Measurements from ENCODE around the gene STK10. TPM values are rescaled to one million over a fixed set of nuclear protein-coding genes. Genes with fewer than 3 reads are reported as not detected.
A peak's percentile ranks its signal among the peaks of the same experiment; 100 is the strongest.

STK10 gene
- total RNA-seq, 1 donor from 2014 or later, result 60.2 TPM

GRCh38 chr5:172059661-172060100 is 128.3 kb downstream of the STK10 start:
- no peak for FAIRE-seq
- peaks cover 43% of the 10 kb centered on the region for H3K36me3 Mint-ChIP-seq (ENCODE audit: low read depth, unreplicated experiment)
- no peak for DNase-seq (ENCODE audit: low read depth)
- no peak overlapping the region for H3K27ac Mint-ChIP-seq (ENCODE audit: unreplicated experiment)
- Histone ChIP-seq H3K4me3 (ENCODE audit: insufficient read depth, low read depth, low read length) (no peak overlapping the region), H3K36me3 (ENCODE audit: insufficient read depth, low read length) (peaks cover 19% of the 10 kb centered on the region), H2AFZ (ENCODE audit: low read depth, low read length) (no peak overlapping the region), H3K4me1 (ENCODE audit: insufficient read depth, low read length) (no peaks in the 10 kb centered on the region), H3K27me3 (ENCODE audit: insufficient read depth, low read length) (no peaks in the 10 kb centered on the region), H3K27ac (ENCODE audit: low read depth, low read length) (no peak overlapping the region), H4K20me1 (ENCODE audit: insufficient read depth, low read length) (peaks cover 3% of the 10 kb centered on the region), H3K4me2 (ENCODE audit: low read length) (no peak overlapping the region), H3K9me3 (ENCODE audit: insufficient read depth, low read depth, low read length) (no peaks in the 10 kb centered on the region), H3K9ac (ENCODE audit: low read length) (no peak overlapping the region), H3K79me2 (ENCODE audit: insufficient read depth, low read length) (no peaks in the 10 kb centered on the region)
- no peaks in the 10 kb centered on the region for H3K27me3 Mint-ChIP-seq (ENCODE audit: low read depth, unreplicated experiment)
- H3K4me3 Mint-ChIP-seq (ENCODE audit: unreplicated experiment), result no peak overlapping the region
- peak; percentile 52 for TF ChIP-seq CTCF (IDR thresholded peaks at IDR 0.05; ENCODE audit: insufficient read depth, low read depth, low read length)
- no peak for TF ChIP-seq EZH2 (IDR thresholded peaks at IDR 0.05; ENCODE audit: insufficient read depth, low read length)
- H3K4me1 Mint-ChIP-seq (ENCODE audit: low read depth, unreplicated experiment), result no peaks in the 10 kb centered on the region
- H3K9me3 Mint-ChIP-seq (ENCODE audit: unreplicated experiment), result no peaks in the 10 kb centered on the region

GRCh38 chr5:172058088-172058487 is 129.9 kb downstream of the STK10 start:
- FAIRE-seq (no peak), DNase-seq (ENCODE audit: low read depth) (no peak)
- Mint-ChIP-seq H3K27ac (ENCODE audit: unreplicated experiment) (no peak overlapping the region), H3K27me3 (ENCODE audit: low read depth, unreplicated experiment) (no peaks in the 10 kb centered on the region), H3K36me3 (ENCODE audit: low read depth, unreplicated experiment) (peaks cover 41% of the 10 kb centered on the region), H3K4me1 (ENCODE audit: low read depth, unreplicated experiment) (no peaks in the 10 kb centered on the region), H3K9me3 (ENCODE audit: unreplicated experiment) (no peaks in the 10 kb centered on the region), H3K4me3 (ENCODE audit: unreplicated experiment) (no peak overlapping the region)
- no peak overlapping the region for H3K4me3 ChIP-seq (ENCODE audit: insufficient read depth, low read depth, low read length)
- no peaks in the 10 kb centered on the region for H3K79me2 ChIP-seq (ENCODE audit: insufficient read depth, low read length)
- H3K4me2 ChIP-seq (ENCODE audit: low read length), result no peak overlapping the region
- no peak overlapping the region for H3K9ac ChIP-seq (ENCODE audit: low read length)
- peaks cover 3% of the 10 kb centered on the region for H4K20me1 ChIP-seq (ENCODE audit: insufficient read depth, low read length)
- no peak overlapping the region for H2AFZ ChIP-seq (ENCODE audit: low read depth, low read length)
- H3K27me3 ChIP-seq (ENCODE audit: insufficient read depth, low read length), result no peaks in the 10 kb centered on the region
- TF ChIP-seq EZH2 (IDR thresholded peaks at IDR 0.05; ENCODE audit: insufficient read depth, low read length) (no peak), CTCF (IDR thresholded peaks at IDR 0.05; ENCODE audit: insufficient read depth, low read depth, low read length) (no peak)
- H3K36me3 ChIP-seq (ENCODE audit: insufficient read depth, low read length), result peaks cover 13% of the 10 kb centered on the region
- H3K27ac ChIP-seq (ENCODE audit: low read depth, low read length), result no peak overlapping the region
- H3K9me3 ChIP-seq (ENCODE audit: insufficient read depth, low read depth, low read length), result no peaks in the 10 kb centered on the region
- no peaks in the 10 kb centered on the region for H3K4me1 ChIP-seq (ENCODE audit: insufficient read depth, low read length)

GRCh38 chr5:172055996-172056395 is 132.0 kb downstream of the STK10 start:
- Histone ChIP-seq H3K9me3 (ENCODE audit: insufficient read depth, low read depth, low read length) (no peaks in the 10 kb centered on the region), H3K27me3 (ENCODE audit: insufficient read depth, low read length) (no peaks in the 10 kb centered on the region), H4K20me1 (ENCODE audit: insufficient read depth, low read length) (peaks cover 11% of the 10 kb centered on the region), H3K4me3 (ENCODE audit: insufficient read depth, low read depth, low read length) (no peak overlapping the region), H3K4me2 (ENCODE audit: low read length) (no peak overlapping the region), H3K79me2 (ENCODE audit: insufficient read depth, low read length) (no peaks in the 10 kb centered on the region), H3K9ac (ENCODE audit: low read length) (no peak overlapping the region), H3K36me3 (ENCODE audit: insufficient read depth, low read length) (peaks cover 13% of the 10 kb centered on the region), H3K4me1 (ENCODE audit: insufficient read depth, low read length) (peaks cover 11% of the 10 kb centered on the region), H2AFZ (ENCODE audit: low read depth, low read length) (no peak overlapping the region), H3K27ac (ENCODE audit: low read depth, low read length) (no peak overlapping the region)
- no peak for FAIRE-seq
- Mint-ChIP-seq H3K4me1 (ENCODE audit: low read depth, unreplicated experiment) (peaks cover 7% of the 10 kb centered on the region), H3K36me3 (ENCODE audit: low read depth, unreplicated experiment) (peaks cover 41% of the 10 kb centered on the region), H3K9me3 (ENCODE audit: unreplicated experiment) (no peaks in the 10 kb centered on the region), H3K27ac (ENCODE audit: unreplicated experiment) (no peak overlapping the region), H3K4me3 (ENCODE audit: unreplicated experiment) (no peak overlapping the region), H3K27me3 (ENCODE audit: low read depth, unreplicated experiment) (no peaks in the 10 kb centered on the region)
- TF ChIP-seq EZH2 (IDR thresholded peaks at IDR 0.05; ENCODE audit: insufficient read depth, low read length) (no peak), CTCF (IDR thresholded peaks at IDR 0.05; ENCODE audit: insufficient read depth, low read depth, low read length) (no peak)
- no peak for DNase-seq (ENCODE audit: low read depth)
